Retinal pigment epithelial cell (primary cell): Measurements from ENCODE around the gene MEP1A.
"Not testable (repeated sequence)": the region's sequence is repeated elsewhere in the genome, so short reads cannot be mapped to it uniquely, and the experiment has no call there.

Experiments used
- DNase-seq: peaks from one replicate; pipeline ENCODE4 v3.0.0-alpha.2; 2010; ENCODE audit warnings: low read depth
- H3K4me3 ChIP-seq: 2 replicates; pipeline ENCODE4 v1.5.1; 2011; ENCODE audit warnings: mild to moderate bottlenecking, low read length, control low read depth, moderate library complexity
- TF ChIP-seq, protein P1 (sequence below): conservative IDR thresholded peaks from 2 replicates; pipeline ENCODE4 v1.5.1; 2011; ENCODE audit warnings: low read depth, low read length, control low read depth, inconsistent platforms

The MEP1A gene

DNA sequence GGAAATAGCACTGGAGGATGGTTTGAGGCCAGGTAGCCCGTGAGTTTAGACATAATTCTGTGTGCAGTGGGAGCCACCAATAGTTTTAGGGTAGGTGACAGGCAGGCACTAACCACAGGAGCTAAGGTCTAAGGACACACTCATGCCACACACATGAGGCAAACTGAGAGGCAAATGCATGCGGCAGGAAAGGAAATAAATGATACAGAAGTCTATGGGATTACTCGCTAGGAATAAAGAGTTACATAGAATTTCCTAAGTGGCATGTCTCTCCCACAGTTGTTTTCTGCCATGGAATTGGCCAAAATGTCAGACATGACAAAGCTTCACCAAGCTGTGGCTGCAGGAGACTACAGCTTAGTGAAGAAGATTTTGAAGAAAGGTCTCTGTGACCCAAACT, 41.5 kb upstream of the MEP1A start:
- TF ChIP-seq, protein P1, sequence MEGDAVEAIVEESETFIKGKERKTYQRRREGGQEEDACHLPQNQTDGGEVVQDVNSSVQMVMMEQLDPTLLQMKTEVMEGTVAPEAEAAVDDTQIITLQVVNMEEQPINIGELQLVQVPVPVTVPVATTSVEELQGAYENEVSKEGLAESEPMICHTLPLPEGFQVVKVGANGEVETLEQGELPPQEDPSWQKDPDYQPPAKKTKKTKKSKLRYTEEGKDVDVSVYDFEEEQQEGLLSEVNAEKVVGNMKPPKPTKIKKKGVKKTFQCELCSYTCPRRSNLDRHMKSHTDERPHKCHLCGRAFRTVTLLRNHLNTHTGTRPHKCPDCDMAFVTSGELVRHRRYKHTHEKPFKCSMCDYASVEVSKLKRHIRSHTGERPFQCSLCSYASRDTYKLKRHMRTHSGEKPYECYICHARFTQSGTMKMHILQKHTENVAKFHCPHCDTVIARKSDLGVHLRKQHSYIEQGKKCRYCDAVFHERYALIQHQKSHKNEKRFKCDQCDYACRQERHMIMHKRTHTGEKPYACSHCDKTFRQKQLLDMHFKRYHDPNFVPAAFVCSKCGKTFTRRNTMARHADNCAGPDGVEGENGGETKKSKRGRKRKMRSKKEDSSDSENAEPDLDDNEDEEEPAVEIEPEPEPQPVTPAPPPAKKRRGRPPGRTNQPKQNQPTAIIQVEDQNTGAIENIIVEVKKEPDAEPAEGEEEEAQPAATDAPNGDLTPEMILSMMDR: no peak
- no peak for DNase-seq
- no peak overlapping the region for H3K4me3 ChIP-seq

DNA sequence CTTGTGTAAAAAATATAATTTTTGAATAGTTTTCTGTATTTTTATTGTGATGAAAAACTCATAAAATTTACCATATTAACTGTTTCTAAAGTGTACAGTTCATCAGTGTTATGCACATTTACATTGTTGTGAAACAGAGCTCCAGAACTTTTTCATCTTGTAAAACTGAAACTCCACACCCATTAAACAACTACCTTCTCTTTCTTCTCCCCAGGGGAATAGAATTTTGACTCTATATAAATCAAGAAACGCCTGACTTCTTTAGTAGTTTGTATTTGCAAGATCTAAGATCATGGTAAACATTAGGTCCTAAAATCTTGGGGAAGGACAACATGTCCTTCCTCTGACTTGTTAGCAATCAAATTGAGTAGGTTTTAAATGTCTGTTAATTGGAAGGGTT, 37.3 kb upstream of the MEP1A start:
- H3K4me3 ChIP-seq: no peak overlapping the region
- DNase-seq: no peak
- TF ChIP-seq, protein P1: no peak

DNA sequence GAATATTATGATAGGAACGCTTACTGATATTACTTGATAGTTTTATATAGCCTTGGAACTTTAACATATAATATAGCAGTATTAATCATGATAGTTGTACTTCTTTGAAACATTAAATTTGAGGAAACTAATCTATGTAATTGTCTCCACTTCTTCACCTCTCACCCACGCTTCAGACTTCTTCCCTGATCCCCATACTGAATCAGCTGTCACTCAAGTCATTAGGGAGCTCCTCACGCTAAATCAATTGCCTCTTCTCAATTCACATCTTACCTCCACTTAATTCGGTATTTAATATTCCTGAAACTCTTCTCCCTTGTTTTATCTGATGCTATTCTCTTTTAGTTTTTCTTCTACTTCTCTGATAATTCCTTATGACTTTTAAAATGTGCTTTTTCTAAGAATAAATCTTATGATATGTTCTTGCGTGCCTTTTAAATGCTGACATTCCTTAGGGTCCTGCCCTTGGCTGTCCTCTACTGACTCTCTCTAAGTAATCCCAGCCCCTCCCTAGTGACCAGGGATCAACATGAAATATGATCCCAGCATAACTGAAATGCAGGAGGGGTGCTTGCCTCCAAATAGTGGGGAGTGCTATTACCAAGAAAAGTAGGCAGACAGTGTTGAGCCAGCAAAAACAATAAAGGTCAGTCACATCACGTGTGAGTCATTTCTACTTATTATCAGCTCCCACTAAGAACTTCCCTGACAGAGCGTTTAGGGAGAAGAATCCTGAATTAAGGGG, 36.5 kb upstream of the MEP1A start:
- TF ChIP-seq, protein P1: no peak
- DNase-seq: no peak
- H3K4me3 ChIP-seq: no peak overlapping the region

DNA sequence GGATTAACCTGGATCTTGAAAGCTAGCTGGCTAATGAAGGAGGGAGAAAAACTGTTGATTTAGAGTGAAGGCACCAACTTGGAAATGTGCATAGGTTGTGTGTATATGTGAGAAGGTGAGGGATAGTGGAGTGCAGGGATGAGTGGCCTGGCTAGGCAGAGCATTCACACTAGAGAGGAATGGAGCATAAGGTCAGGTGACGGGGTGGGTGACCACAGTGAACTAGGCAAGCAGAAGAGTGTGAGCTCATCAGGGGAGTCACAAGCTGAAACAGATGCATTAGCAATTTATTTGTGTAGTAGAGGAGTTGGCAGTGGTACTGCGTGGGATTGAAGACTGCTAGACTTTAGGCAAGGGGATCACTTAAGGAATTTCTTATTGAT, 36.0 kb upstream of the MEP1A start:
- TF ChIP-seq, protein P1: no peak
- H3K4me3 ChIP-seq: no peak overlapping the region
- no peak for DNase-seq

DNA sequence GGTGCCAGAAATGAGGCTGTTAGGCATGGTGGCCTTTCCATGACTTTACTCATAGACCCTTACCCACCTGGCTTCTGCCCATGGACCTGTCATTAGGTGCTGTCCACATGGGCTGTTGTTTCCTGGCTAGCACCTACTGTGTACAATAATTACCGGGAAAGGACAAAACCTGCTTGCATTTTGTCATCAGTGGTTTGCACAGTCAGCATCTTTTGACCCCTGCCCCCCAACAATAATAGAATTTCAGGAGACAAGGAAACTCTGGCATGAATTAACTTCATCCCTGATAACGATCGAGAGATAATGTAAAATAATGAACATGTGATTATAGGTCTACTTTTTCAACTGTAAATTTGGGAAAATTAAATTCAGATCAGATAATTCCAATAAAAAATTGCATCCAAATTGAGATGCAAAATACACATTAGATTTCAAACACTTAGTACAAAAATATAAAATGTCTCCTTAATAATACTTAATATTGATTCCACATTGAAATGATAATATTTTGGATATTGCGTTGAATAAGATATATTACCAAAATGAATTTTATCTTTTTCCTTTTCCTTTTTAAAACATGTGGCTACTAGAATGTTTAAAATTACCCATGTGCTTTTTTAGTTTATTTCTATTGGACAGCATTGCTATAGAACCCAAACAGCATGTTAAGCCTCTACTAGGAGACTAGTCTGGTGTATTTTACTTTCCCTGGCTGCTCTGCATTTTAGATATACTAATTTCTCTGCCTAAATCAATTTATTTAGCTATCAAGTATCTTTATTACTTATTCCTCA, 34.0 kb upstream of the MEP1A start:
- no peak for DNase-seq
- TF ChIP-seq, protein P1: no peak
- no peak overlapping the region for H3K4me3 ChIP-seq

DNA sequence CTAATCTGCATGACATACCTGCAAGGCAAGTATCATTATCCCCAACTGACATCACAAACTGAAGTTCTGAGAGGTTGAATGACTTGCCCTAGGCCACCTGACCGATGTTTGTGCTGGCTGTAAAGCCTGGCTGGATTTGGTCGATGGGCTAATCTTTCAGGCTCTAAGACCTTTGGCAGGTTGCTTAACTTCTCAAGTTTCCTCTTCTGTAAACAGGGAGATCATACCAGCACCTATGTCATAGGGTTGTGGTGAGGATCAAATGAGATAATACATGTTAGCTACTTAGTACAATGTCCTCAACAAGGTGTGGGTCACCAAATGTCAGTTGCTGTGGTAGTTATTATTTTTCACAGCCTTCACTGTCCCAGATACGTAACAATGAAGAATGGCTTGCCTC, 32.3 kb upstream of the MEP1A start:
- DNase-seq: no peak
- TF ChIP-seq, protein P1: no peak
- no peak overlapping the region for H3K4me3 ChIP-seq

DNA sequence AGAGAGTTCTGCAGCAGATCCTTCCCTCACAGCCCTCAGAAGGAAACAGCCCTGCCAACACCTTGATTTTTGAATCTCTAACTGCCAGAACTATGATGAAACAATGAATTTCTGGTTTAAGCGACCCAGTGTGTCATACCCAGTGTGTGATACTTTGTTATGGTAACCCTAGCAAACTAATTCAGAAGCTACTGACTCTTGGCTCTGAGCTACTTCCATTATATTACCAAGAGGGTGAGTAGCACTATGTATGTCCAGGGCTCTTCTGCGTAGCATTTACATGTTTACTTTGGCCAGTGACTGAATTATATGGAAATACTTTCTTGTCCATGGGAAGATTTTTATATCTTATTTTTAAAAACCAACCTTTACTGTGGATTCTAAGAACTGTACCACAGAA, 29.7 kb upstream of the MEP1A start:
- H3K4me3 ChIP-seq: no peak overlapping the region
- no peak for DNase-seq

DNA sequence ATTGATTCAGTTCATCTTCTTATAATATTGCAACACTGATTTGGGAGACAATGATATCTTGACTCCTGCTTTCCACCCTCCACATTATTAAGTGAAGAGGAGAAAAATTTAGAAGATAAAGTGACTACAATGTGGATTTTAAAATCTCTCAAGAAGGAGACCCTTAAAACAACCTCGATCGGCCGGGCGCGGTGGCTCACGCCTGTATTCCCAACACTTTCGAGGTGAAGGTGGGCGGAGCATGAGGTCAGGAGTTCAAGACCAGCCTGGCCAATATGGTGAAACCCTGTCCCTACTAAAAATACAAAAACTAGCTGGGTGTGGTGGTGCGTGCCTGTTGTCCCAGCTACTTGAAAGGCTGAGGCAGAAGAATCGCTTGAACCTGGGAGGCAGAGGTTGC, 28.9 kb upstream of the MEP1A start:
- H3K4me3 ChIP-seq, DNase-seq: not testable (repeated sequence)

More for the DNA sequence above, 29.7 kb upstream of the MEP1A start:
- TF ChIP-seq, protein P1: no peak
